Stimulated activated CD4-positive, alpha-beta T cell treated with anti-CD3 and anti-CD28 coated beads, Interleukin-1b, Interleukin-23, amount 100 ng/mL, for 24 hours (primary cell): Measurements from ENCODE around the gene MRTFB.

Experiments
- DNase-seq, 4 experiments: peaks; one replicate each; pipeline ENCODE4 v3.0.0-alpha.2; 2020; ENCODE audit warnings: low read depth in 4 of 4, low spot score in 1 of 4

The MRTFB gene

DNA sequence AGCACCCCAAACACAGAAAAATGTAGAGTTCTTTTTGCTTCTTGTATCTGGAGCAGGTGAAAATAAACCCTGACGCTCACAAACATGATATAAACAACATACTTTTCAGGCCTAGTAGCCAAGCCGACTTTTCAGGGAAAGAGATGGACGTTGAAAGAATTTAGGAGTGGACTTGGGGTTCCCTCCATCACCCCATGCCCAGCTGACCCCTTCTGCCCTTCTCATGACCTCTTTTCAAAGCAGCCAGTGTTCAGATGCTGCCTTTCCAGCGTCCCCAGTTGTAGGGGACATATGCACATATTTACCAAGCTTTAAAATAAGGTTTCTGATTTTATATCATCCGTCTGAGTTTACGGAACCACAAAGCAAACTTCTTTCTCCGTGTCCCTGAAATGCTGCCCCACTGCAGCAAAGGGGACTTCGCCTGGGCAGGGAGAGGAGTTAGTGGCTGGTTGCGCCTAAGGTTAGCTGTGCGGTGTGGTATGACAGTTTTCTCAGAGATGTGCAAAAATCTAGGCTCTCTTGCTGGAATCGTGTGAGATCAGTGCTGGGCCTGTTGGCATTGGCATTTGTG is 235.5 kb downstream of the MRTFB start:
- DNase-seq, result no peak

DNA sequence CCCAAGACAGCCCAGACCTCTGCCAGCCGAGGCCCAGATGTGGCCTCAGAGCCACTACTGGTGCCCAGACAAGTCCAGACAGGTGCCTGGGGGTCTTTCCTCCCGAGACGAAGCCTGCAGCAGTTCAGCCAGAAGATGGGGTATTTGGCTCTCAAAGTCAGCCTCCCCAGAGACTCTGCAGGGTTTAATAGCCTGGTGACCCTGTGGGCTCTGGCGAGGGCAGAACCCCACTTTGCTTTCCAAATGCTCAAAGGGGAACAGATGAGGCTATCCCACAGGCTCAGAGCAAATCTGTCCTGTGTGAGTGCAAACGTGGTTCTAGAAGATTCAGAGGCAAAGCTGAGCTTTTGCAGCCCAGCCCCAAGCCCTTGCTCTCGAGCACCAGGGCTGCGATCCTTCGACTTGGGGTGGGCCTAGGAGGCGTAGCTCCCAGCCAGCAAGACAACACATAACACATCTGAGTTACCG is 236.0 kb downstream of the MRTFB start:
- no peak for DNase-seq

- no peak for DNase-seq
Measured at GRCh38 chr16:14307527-14308367, 236.6 kb downstream of the MRTFB start.

- no peak for DNase-seq
Measured at GRCh38 chr16:14308368-14308723, 237.2 kb downstream of the MRTFB start.

GRCh38 chr16:14309001-14309886 is 238.1 kb downstream of the MRTFB start:
- DNase-seq, result no peak

DNA sequence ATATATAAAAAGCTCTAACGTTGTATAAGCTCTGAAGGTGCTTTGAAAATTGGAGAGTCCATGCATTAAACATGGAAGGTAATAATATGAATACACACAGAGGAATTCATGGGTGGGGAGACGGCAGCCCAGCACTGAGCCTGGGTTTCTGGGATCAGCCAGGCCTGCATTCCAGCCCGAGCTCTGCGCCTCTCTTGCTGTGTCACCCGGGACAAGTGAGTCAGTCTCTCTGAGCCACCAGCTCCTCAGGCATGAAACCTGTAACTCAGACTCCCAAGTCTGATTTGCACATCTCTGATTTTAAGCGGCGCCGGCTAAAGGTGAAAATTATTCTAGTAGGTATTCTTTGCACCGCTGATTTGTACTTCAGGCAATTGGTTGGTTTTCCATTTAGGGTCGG is 238.8 kb downstream of the MRTFB start:
- no peak for DNase-seq

- no peak for DNase-seq
Measured at GRCh38 chr16:14310519-14310991, 239.4 kb downstream of the MRTFB start.

DNA sequence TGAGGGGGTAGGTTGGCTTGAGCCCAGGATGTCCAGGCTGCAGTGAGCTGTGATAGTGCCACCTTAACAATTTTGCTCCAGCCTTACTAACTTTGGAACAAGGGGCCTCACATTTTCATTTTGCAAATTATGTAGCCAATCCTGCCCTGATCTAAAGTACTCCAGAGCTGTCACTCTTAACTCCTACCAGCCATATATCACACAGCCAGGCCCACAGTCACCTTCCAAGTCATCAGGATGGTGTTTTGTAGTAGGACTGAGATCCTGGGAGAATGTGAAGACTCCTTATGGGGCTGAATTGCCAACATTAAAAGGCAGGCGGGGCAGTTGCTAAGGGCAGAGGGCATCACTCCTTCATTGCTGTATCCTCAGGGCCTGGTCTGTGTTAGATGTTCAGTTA is 243.0 kb downstream of the MRTFB start:
- no peak for DNase-seq

DNA sequence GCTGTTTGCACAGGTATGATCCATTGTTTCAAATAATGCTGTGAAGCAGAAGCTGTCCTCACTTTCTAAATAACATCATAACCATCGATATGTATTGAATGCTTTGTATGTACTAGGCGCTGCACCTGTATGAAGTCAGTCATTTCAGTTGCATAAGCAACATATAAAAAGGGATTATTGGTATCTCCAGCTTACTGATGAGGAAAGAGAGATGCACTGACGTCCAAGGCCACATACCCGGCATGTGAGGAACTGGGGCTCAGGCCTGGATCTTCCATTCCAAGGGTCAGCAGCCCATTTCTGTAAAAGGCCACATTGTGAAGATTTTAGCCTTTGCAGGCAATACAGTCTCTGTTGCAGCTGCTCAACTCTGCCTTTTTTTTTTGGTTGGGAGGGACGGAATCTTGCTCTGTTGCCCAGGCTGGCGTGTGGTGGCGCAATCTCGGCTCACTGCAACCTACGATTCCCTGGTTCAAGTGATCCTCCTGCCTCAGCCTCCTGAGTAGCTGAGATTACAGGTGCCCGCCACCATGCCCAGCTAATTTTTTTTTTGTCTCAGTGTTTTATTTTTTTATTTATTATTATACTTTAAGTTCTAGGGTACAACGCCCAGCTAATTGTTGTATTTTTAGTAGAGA is 244.7 kb downstream of the MRTFB start:
- no peak for DNase-seq
